HG02588 (cell line): ENCODE measurements around the gene WDR27.
A peak's percentile ranks its signal among the peaks of the same experiment; 100 is the strongest.

ENCODE experiments used
- ATAC-seq: cut with Tn5 transposase; IDR thresholded peaks from one replicate; pipeline ENCODE4 v1.9.1; 2021; ENCODE audit warnings: mild to moderate bottlenecking, moderate library complexity; ENCODE audit not compliant: unreplicated experiment

The WDR27 gene

DNA sequence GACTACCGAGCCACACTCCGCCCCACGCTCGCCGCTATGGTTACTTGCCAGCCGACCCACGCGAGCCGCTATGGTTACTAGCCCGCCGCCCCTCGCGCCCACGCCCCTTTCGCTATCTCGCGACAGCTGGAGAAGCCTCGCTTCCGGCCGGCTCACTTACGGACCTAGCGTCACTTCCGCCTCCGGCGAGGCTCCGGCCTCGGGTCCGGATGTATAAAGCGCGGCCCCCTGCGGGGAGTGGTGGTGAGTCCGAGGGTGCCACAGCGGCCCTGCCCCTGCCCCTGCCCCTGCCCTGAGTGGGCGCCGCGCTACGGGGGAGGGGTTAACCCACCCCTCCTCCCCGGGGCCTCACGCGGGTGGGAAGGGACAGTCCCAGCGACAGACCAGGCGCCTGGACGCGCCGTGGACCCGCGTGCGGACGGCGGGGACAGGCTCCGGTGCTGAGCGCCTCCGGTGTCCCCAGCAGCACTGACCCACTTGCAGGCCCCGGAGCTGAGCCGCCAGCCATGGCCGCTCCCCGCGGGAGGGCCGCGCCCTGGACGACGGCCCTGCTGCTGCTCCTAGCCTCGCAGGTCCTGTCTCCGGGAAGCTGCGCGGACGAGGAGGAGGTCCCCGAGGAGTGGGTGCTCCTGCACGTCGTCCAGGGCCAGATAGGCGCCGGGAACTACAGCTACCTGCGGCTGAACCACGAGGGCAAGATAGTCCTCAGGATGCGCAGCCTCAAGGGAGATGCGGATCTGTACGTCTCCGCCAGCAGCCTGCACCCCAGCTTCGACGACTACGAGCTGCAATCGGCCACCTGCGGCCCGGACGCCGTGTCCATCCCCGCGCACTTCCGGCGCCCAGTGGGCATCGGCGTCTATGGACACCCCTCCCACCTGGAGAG is at the start of gene WDR27, which contains the start of gene C6orf120:
Gene WDR27, minus strand, starts transcription at position 76 of the 886 bp plus-strand sequence. CDS start 13,024 bp downstream, outside the sequence.
Gene C6orf120, plus strand, starts transcription at position 173 of the 886 bp plus-strand sequence. Its CDS starts 334 bp downstream, at position 507.
- peak; percentile 93 for ATAC-seq

DNA sequence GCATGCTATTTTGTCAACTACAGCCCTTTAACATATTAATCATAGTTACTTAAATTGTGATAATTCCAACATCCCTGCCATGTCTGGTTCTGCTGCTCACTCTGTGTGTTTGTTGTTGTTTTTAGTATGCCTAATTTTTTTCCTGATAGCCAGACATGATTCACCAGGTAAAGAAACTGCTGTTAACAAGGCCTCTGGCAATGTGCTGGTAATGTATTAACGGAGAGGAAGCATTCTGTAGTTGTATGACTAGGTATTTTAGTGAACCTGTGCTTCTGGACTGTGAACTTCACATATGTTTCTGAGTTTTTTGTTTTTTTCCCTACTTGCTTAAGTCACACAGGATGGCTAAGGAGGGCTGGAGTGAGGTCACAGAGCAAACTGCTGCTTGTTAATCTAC is 44.7 kb upstream of the WDR27 start:
- no peak for ATAC-seq

DNA sequence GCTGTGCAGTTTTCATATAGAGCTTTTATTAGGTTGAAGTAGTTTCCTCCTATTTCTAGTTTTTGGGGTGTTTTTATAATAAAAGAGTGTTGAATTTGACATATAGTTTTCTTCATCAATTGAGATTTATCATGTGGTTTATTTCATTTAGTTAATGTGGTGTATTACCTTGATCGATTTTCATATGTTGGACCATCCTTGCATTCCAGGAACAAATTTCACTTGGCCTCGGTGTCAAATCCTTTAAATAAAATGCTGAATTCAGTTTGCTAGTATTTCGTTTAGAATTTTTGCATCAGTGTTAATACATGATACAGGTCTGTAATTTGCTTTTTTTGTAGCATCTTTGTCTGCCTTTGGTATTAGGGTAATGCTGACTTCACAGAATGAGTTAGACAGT is 43.6 kb upstream of the WDR27 start:
- no peak for ATAC-seq

DNA sequence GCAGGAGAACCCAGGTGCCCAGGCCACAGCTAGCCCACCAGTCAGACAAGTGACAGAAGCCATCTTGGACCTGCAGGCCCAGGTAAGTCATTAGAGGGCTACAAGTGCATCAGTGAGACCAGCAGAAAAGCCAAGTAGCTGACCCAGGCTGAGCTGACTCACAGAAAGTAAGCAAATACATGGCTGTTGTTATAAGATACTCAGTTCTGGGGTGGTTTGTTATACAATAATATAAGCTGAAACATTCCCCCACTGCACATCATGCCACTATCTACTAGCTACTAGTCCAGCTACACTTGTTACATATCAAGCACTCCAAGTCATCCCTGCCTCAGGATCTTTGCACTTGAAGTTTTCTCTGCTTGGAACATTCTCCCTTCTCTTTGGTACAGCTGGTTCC is 39.5 kb upstream of the WDR27 start:
- no peak for ATAC-seq

- ATAC-seq = no peak
Observed at GRCh38 chr6:169738976-169739529, 37.2 kb upstream of the WDR27 start.

- ATAC-seq = no peak
Observed at GRCh38 chr6:169738204-169738975, 36.6 kb upstream of the WDR27 start.

- ATAC-seq = no peak
Observed at GRCh38 chr6:169729961-169730360, 28.1 kb upstream of the WDR27 start.

GRCh38 chr6:169726963-169727362 is 25.1 kb upstream of the WDR27 start:
- no peak for ATAC-seq

DNA sequence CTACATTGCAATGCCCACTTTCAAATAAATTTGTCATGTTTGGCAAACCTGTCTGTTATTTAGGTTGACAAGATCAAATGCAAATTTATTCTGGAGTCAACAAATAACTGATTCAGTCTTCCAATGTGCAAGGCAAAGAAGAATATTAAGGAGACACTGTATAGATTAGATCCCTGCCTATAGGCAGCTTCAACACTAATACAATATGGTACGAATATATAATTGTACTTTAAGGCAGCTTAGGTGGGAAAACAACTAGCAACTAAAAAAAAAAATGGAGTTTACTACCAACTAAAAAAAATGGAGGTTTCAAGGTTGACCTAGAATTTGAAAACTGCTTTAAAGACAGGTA is 24.2 kb upstream of the WDR27 start:
- no peak for ATAC-seq

DNA sequence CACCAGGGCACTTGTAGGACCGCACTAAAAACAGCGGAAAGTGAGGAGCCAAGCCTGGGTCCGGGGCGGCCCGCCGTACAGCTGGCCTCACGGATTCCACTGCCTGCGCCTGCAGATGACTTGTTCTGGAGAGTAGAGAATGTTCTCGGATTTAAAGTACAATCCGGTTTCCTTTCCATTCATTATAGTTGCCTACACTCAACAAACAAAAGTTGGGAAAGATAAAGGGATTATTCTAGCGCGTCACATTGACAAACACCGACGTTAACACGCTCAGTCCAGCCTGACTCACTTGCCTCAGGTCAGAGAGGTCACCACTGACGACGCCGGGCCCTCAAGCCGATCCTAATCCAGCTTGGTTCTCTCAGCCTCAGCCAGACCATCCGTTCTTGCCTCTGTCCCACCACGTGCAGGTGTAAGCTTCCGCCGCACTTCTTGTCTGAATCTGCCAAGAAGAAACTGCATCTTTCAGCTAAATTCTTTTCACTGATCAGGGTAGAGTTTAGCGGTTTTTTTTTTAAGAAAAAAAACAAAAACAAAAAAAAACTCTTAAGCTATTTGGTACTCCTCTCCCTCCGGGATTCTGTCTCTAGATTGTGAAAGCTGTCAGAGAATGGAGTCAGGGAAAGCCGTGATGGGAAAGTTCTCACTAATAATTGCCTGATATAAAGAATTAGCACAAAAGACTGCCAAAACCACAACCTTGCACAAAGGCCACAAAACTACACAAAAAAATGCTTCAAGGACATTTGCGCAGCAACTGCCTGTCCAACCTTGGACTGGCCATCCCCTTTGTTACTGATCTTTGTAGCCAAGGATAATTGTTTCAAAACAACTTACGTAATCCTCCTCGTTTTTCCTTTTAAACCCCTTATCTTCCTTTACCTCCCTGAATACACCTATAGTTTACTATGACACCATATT is 23.6 kb upstream of the WDR27 start:
- ATAC-seq = peak; percentile 13

- peak; percentile 41 for ATAC-seq
Observed at GRCh38 chr6:169724494-169725124, 22.8 kb upstream of the WDR27 start, which contains the start of gene PHF10. PHF10 (minus strand) TSS chr6:169724500; CDS start chr6:169723931, 569 bp downstream.

- peak; percentile 42 for ATAC-seq
Observed at GRCh38 chr6:169723991-169724493, 22.2 kb upstream of the WDR27 start.

- ATAC-seq = peak; percentile 30
Observed at GRCh38 chr6:169723200-169723909, 21.5 kb upstream of the WDR27 start.

GRCh38 chr6:169722362-169723199 is 20.8 kb upstream of the WDR27 start:
- no peak for ATAC-seq

- ATAC-seq = no peak
Observed at GRCh38 chr6:169720207-169720855, 18.5 kb upstream of the WDR27 start.

GRCh38 chr6:169719117-169719516 is 17.3 kb upstream of the WDR27 start:
- ATAC-seq = no peak

- no peak for ATAC-seq
Observed at GRCh38 chr6:169714595-169714994, 12.8 kb upstream of the WDR27 start.

DNA sequence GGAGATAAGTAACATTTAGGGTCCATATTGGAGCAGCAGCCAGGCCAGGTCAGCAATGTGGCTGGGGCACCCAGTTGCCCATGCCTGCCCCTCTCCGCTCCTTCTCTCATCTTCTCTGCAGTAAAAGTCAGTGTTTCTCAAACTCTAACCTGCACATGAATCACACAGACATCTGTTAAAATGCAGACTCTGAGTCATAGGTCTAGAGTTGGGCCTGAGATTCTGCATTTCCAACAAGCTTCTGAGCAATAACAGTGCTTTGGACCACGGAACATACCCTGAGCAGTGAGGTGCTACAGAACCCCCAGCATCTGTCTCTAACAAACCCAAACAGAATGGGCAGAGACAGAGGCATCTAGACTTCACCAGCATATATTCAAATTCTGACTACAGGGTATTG is 12.3 kb upstream of the WDR27 start:
- no peak for ATAC-seq
